ENCODE measurements around the gene OBSL1.

GRCh38 chr2:219544567-219544966, 26.8 kb downstream of the OBSL1 start:
- TF ChIP-seq CTCF (IDR thresholded peaks at IDR 0.05; ENCODE audit: low read depth, low read length, missing input control) (no peak), NR2F2 (IDR thresholded peaks at IDR 0.05) (no peak), MAX (IDR thresholded peaks at IDR 0.05) (no peak), FOXA1 (IDR thresholded peaks at IDR 0.05) (no peak), YY1 (IDR thresholded peaks at IDR 0.05) (no peak), REST (IDR thresholded peaks at IDR 0.05) (no peak), SP1 (IDR thresholded peaks at IDR 0.05) (no peak), EGR1 (IDR thresholded peaks at IDR 0.05; ENCODE audit: low read depth in 2 of 2) (no peak)

Measured in liver (tissue), 3 donors.